ENCODE results near the gene SLC16A12. TPM values are rescaled to one million over a fixed set of nuclear protein-coding genes. Genes with fewer than 3 reads are reported as not detected.

The SLC16A12 gene
- total RNA-seq, 1 experiment from 2014 or later: 0.77 TPM

DNA sequence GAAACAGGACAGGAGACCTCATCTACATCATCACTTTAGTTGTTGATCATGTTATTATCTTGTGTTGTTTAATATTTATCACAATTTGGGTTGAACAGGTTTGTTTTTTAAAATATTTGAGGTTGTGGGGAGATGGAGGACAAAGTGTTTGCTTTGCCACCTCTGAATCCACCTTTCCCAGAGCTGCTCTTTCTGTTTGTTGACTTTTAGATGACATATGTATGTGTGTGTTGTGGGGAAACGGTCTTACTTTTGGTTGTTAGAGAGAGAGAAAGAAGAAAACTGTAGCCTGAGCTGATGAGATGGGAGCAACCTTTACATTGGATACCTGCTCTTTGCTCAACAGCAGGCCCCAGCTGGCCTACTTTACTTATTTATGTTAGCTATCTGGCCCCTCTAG, 19.0 kb upstream of the SLC16A12 start:
- DNase-seq: no peak
- no peaks in the 10 kb centered on the region; the same call in 1 of the 2 replicates for H3K4me1 ChIP-seq (ENCODE audit: insufficient read depth, low read length)
- no peaks in the 10 kb centered on the region for H3K23me2 ChIP-seq (ENCODE audit: insufficient read length, low read depth, low read length, poor library complexity, severe bottlenecking)
- Mint-ChIP-seq H3K27me3 (ENCODE audit: low read depth) (no peaks in the 10 kb centered on the region), H3K4me1 (peaks cover 5 to 13% of the 10 kb centered on the region in 2 experiments), H3K9me3 (peaks cover 2% of the 10 kb centered on the region in 2 experiments; a peak in 3 of 5 replicates), H3K27ac (no peak overlapping the region), H3K36me3 (ENCODE audit: insufficient read depth in 1 of 3, low read depth in 3 of 3) (peaks cover 0 to 4% (median 4%) of the 10 kb centered on the region in 3 experiments; a peak in 3 of 7 replicates), H3K4me3 (no peak overlapping the region)
- no peak overlapping the region for H4K8ac ChIP-seq (replicated peaks; ENCODE audit: insufficient read length, low read depth, low read length)
- H3K9me3 ChIP-seq (ENCODE audit: control insufficient read depth, low read depth, low read length): no peaks in the 10 kb centered on the region
- no peak overlapping the region for H3K27ac ChIP-seq (ENCODE audit: insufficient read length, low read depth, low read length)
- peaks cover 2% of the 10 kb centered on the region; the same call in 1 of the 2 replicates for H3K27me3 ChIP-seq (ENCODE audit: insufficient read depth, low read length)
- no peak overlapping the region for H3K9ac ChIP-seq (ENCODE audit: extremely low read depth, insufficient read length, low read length)
- H3K79me2 ChIP-seq (ENCODE audit: insufficient read depth, low read length): no peaks in the 10 kb centered on the region
- H2BK15ac ChIP-seq (ENCODE audit: low read depth, low read length): no peak overlapping the region
- no peak overlapping the region for H2BK20ac ChIP-seq (ENCODE audit: low read depth, low read length, poor library complexity, severe bottlenecking)
- H3K14ac ChIP-seq (ENCODE audit: insufficient read depth, low read length): no peak overlapping the region
- no peak overlapping the region for H4K91ac ChIP-seq (ENCODE audit: insufficient read length, low read depth, low read length)
- no peak overlapping the region for H2AFZ ChIP-seq (ENCODE audit: low read length)
- no peaks in the 10 kb centered on the region for H4K20me1 ChIP-seq (ENCODE audit: control insufficient read depth, insufficient read depth, insufficient read length)
- TF ChIP-seq, protein P1, sequence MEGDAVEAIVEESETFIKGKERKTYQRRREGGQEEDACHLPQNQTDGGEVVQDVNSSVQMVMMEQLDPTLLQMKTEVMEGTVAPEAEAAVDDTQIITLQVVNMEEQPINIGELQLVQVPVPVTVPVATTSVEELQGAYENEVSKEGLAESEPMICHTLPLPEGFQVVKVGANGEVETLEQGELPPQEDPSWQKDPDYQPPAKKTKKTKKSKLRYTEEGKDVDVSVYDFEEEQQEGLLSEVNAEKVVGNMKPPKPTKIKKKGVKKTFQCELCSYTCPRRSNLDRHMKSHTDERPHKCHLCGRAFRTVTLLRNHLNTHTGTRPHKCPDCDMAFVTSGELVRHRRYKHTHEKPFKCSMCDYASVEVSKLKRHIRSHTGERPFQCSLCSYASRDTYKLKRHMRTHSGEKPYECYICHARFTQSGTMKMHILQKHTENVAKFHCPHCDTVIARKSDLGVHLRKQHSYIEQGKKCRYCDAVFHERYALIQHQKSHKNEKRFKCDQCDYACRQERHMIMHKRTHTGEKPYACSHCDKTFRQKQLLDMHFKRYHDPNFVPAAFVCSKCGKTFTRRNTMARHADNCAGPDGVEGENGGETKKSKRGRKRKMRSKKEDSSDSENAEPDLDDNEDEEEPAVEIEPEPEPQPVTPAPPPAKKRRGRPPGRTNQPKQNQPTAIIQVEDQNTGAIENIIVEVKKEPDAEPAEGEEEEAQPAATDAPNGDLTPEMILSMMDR (conservative IDR thresholded peaks at IDR 0.05): no peak
- H2BK5ac ChIP-seq (ENCODE audit: insufficient read length, low read length): no peak overlapping the region
- no peak overlapping the region for H3T11ph ChIP-seq (ENCODE audit: low read length)
- no peak overlapping the region for H2BK12ac ChIP-seq (ENCODE audit: insufficient read length, low read depth, low read length)
- no peaks in the 10 kb centered on the region for H3K79me1 ChIP-seq (ENCODE audit: insufficient read depth, low read depth, low read length, poor library complexity, severe bottlenecking)
- no peak overlapping the region for H3K18ac ChIP-seq (ENCODE audit: insufficient read length, low read depth, low read length)
- no peak overlapping the region for H3K4ac ChIP-seq (ENCODE audit: low read depth, low read length)
- H4K5ac ChIP-seq (ENCODE audit: insufficient read length, low read depth, low read length): no peak overlapping the region
- H3K23ac ChIP-seq (ENCODE audit: insufficient read length, low read depth, low read length): no peak overlapping the region
- H3K56ac ChIP-seq (ENCODE audit: insufficient read length, low read depth, low read length): no peak overlapping the region
- no peak overlapping the region for H3K4me2 ChIP-seq (ENCODE audit: insufficient read depth, insufficient read length, low read length)
- H2BK120ac ChIP-seq (ENCODE audit: low read depth, low read length, poor library complexity, severe bottlenecking): no peak overlapping the region
- no peak overlapping the region for H2AK5ac ChIP-seq (ENCODE audit: insufficient read length, low read length)
- WGBS (ENCODE audit: extremely low coverage, insufficient read length, low lambda C conversion rate): no CpG with 5 or more reads among the region's 1 CpG

All from H9 (cell line).